ENCODE results near the gene STYK1. TPM values are rescaled to one million over a fixed set of nuclear protein-coding genes. Genes with fewer than 3 reads are reported as not detected.
A peak's percentile ranks its signal among the peaks of the same experiment; 100 is the strongest.

The STYK1 gene
- total and polyA plus RNA-seq, 8 donors: 0.30 to 1.9 (median 0.69) TPM

DNA sequence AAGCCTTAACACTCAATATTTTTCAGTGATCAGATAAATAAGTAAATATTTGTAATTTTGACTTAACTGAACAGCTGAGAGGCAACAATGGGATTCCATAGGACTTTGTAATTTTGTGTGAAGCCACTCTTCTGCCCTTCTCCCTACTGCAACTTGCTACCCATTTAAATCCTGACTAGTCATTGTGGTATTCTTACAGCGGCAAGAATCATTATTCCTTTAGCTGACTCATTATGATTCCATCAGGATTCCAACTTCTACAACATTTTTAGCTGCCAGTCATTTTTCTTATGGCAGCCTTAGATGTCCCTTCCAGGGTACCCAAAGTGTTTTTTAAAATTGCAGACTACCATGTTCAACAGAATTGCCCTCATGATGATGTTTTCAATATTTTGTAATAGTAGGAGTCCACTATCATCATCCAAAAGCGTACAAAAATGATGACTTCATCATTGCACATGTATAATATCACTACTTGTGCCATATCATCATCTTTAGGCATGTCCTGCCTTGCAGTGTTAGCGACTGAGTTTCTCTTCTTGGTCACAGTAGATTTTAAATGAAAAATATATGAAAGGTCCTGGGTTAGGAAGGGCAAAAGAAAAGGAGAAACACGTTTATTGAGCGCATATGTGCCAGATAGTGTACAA lies 55.4 kb downstream of the STYK1 start:
- Histone ChIP-seq H3K27me3 (no peaks in the 10 kb centered on the region), H3K4me1 (peaks cover 0 to 4% of the 10 kb centered on the region in 2 donors), H3K9me3 (no peaks in the 10 kb centered on the region), H3K36me3 (no peaks in the 10 kb centered on the region), H3K27ac (no peak overlapping the region), H3K4me3 (no peak overlapping the region)
- TF ChIP-seq, protein P1, sequence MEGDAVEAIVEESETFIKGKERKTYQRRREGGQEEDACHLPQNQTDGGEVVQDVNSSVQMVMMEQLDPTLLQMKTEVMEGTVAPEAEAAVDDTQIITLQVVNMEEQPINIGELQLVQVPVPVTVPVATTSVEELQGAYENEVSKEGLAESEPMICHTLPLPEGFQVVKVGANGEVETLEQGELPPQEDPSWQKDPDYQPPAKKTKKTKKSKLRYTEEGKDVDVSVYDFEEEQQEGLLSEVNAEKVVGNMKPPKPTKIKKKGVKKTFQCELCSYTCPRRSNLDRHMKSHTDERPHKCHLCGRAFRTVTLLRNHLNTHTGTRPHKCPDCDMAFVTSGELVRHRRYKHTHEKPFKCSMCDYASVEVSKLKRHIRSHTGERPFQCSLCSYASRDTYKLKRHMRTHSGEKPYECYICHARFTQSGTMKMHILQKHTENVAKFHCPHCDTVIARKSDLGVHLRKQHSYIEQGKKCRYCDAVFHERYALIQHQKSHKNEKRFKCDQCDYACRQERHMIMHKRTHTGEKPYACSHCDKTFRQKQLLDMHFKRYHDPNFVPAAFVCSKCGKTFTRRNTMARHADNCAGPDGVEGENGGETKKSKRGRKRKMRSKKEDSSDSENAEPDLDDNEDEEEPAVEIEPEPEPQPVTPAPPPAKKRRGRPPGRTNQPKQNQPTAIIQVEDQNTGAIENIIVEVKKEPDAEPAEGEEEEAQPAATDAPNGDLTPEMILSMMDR (IDR thresholded peaks at IDR 0.05): no peak
- intact Hi-C loops (cut with DNase I): no loop called here
- no peak for DNase-seq
- no peak for ATAC-seq

DNA sequence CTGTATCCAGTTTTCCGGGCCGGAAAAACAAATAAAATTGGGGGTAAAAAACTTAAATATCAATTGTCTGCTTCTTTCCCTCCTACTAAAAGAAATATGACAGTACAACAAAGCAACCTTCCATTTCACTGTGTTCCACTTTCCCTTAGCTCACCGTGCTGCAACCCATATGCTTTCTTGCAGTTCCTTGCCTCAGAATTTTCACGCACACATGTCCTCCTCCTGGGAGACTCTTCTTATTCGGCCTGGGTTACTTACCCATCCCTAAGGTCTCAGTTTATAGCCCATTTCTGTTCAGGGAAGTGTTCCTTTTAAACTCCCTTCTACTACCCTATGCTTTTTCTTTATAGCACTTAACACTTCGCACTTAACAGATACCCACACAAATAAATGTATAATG lies 56.0 kb downstream of the STYK1 start:
- TF ChIP-seq, protein P1 (IDR thresholded peaks at IDR 0.05): no peak
- Histone ChIP-seq H3K27me3 (no peaks in the 10 kb centered on the region), H3K4me1 (peaks cover 0 to 7% of the 10 kb centered on the region in 2 donors), H3K9me3 (no peaks in the 10 kb centered on the region), H3K36me3 (no peaks in the 10 kb centered on the region), H3K4me3 (no peak overlapping the region), H3K27ac (no peak overlapping the region)
- ATAC-seq (no peak), DNase-seq (no peak)
- intact Hi-C loops (cut with DNase I): no loop called here

DNA sequence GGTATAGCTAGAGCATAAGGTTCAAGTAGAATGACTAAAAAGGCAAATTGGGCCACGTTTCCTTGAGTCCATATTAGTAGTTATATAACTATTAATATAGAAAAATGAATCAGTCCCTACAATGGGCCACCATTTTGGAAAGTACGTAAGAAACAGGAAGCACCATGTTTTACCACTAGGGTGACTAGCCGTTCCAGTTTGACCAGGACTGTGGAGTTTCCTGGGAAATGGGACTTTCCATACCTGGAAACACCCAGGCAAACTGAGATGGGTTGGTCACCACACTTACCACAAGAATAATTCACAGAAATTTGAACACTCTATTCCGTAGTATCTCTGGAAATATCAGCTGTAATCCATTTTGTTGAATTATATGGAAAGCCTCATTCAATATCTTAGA lies 58.3 kb downstream of the STYK1 start:
- H3K27me3 ChIP-seq: no peaks in the 10 kb centered on the region
- ATAC-seq: no peak
- TF ChIP-seq, protein P1 (IDR thresholded peaks at IDR 0.05): no peak

DNA sequence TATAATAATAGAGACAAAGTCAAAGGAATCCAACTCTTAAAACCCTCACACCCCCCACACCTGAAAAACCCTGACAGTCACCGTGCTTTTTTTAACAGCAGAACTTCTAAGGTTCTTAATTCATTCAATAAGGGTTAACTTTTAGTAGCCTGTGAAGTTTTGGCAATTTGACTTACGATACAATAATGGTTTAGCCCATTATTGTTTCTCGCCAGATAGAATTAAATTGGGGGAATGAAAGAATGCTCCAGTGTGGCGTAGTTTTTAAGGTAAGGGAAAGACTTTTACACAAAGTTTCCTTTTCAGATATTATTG lies 59.8 kb downstream of the STYK1 start:
- Histone ChIP-seq H3K27me3 (no peaks in the 10 kb centered on the region), H3K4me1 (peaks cover 7 to 21% of the 10 kb centered on the region in 2 donors), H3K4me3 (peak overlapping the region; percentile 57 to 91), H3K27ac (peak overlapping the region; percentile 78 to 87), H3K9me3 (no peaks in the 10 kb centered on the region), H3K36me3 (peaks cover 0 to 13% of the 10 kb centered on the region in 2 donors)
- ATAC-seq (no peak), DNase-seq (no peak)
- intact Hi-C loops (cut with DNase I): no loop called here
- TF ChIP-seq, protein P1 (IDR thresholded peaks at IDR 0.05): no peak

More for the DNA sequence above, 58.3 kb downstream of the STYK1 start:
- Histone ChIP-seq H3K4me1 (peaks cover 7 to 21% of the 10 kb centered on the region in 2 donors), H3K27ac (no peak overlapping the region), H3K9me3 (no peaks in the 10 kb centered on the region), H3K4me3 (no peak overlapping the region), H3K36me3 (no peaks in the 10 kb centered on the region)
- DNase-seq: no peak
- intact Hi-C loops (cut with DNase I): no loop called here

DNA sequence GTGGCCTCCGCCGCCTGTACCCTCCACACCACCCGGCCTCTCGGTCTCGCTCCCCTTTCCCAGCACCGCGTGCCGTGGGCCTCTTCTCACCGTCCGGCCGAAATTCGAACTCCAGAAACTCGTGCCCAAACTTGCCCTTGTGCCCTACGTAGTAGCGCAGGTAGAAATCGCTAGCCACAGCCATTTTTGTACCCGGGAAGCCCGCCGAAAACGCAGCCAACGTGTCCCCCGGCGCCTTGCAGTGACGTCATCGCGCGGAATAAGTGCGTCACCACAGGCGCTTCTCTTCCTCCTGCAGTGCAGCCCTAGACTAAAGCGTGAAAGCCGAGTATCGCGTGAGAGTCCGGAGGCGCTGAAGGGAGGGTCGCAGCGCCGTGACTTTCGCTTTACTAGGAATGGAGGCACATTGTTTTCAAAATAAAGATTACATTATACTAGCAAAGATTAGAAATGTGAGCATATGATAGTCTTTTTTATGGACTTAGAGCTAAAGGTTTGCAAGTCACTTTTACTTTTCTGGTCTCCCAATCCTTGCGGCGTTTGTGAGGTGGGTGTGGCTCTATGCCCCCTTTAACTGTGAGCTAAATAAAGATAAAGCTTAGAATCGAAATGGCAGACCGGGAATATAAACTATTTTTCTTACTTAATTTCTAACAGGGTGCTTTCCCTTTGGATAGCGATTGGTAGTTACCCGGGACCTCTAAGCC lies 60.4 kb downstream of the STYK1 start, which contains the start of gene MAGOHB:
Gene MAGOHB, minus strand, starts transcription at position 261 of the 707 bp plus-strand sequence. Its CDS starts 77 bp downstream, at position 184.
- Histone ChIP-seq H3K27me3 (no peaks in the 10 kb centered on the region), H3K27ac (peak within 1 kb of the TSS; percentile 78 to 87), H3K36me3 (peaks cover 0 to 18% of the 10 kb centered on the region in 2 donors), H3K4me1 (peaks cover 7 to 21% of the 10 kb centered on the region in 2 donors), H3K9me3 (no peaks in the 10 kb centered on the region), H3K4me3 (peak within 1 kb of the TSS; percentile 57 to 91)
- DNase-seq (peak; percentile 95 to 98 (median 98)), ATAC-seq (peak; percentile 98)
- TF ChIP-seq, protein P1 (IDR thresholded peaks at IDR 0.05): no peak
- intact Hi-C loops (cut with DNase I): no loop called here

All from left lung (tissue), 10 donors.